ENCODE results near the gene GATA6.

The GATA6 gene

GRCh38 chr18:22167091-22167470, 2.3 kb upstream of the GATA6 start:
- ATAC-seq, result no peak

GRCh38 chr18:22167471-22168241, 1.7 kb upstream of the GATA6 start:
- no peak for ATAC-seq

GRCh38 chr18:22168360-22168921, 948 bp upstream of the GATA6 start:
- ATAC-seq, result no peak

- no peak for ATAC-seq
These were observed 566 bp downstream of the GATA6 start for GRCh38 chr18:22169889-22170420.

- no peak for ATAC-seq
These were observed 1.2 kb downstream of the GATA6 start for GRCh38 chr18:22170421-22171257.

- ATAC-seq, result no peak
These were observed 2.1 kb downstream of the GATA6 start for GRCh38 chr18:22171258-22172119.

- ATAC-seq, result no peak
These were observed 2.8 kb downstream of the GATA6 start for GRCh38 chr18:22172120-22172582.

- no peak for ATAC-seq
These were observed 3.2 kb downstream of the GATA6 start for GRCh38 chr18:22172594-22173049.

- ATAC-seq, result no peak
These were observed 4.0 kb downstream of the GATA6 start for GRCh38 chr18:22173221-22173927.

- no peak for ATAC-seq
These were observed 4.5 kb downstream of the GATA6 start for GRCh38 chr18:22173928-22174301.

GRCh38 chr18:22174341-22175145, 5.2 kb downstream of the GATA6 start:
- ATAC-seq, result no peak

GRCh38 chr18:22175346-22175745, 6.0 kb downstream of the GATA6 start:
- ATAC-seq, result no peak

- no peak for ATAC-seq
These were observed 7.3 kb downstream of the GATA6 start for GRCh38 chr18:22176420-22177326.

GRCh38 chr18:22177327-22177871, 8.0 kb downstream of the GATA6 start:
- ATAC-seq, result no peak

- ATAC-seq, result no peak
These were observed 9.8 kb downstream of the GATA6 start for GRCh38 chr18:22179174-22179573.

GRCh38 chr18:22179631-22180030, 10.2 kb downstream of the GATA6 start:
- no peak for ATAC-seq

- ATAC-seq, result no peak
These were observed 11.3 kb downstream of the GATA6 start for GRCh38 chr18:22180722-22181121.

GRCh38 chr18:22182884-22183697, 13.7 kb downstream of the GATA6 start:
- ATAC-seq, result no peak

Data from activated CD4-positive, CD25-positive, alpha-beta regulatory T cell treated with anti-CD3 and anti-CD28 coated beads, Interleukin-2, amount 50 U/mL, for 24 hours (primary cell).